HuH-7.5 (cell line): ENCODE results near the gene WSCD1.

ENCODE experiments used
- DNase-seq: peaks from one replicate; pipeline ENCODE4 v3.0.0; 2011; ENCODE audit warnings: low spot score

WSCD1 gene

GRCh38 chr17:6160911-6161855, 91.0 kb downstream of the WSCD1 start:
- DNase-seq, result no peak

- DNase-seq, result no peak
These were observed 92.0 kb downstream of the WSCD1 start for GRCh38 chr17:6162216-6162615.

DNA sequence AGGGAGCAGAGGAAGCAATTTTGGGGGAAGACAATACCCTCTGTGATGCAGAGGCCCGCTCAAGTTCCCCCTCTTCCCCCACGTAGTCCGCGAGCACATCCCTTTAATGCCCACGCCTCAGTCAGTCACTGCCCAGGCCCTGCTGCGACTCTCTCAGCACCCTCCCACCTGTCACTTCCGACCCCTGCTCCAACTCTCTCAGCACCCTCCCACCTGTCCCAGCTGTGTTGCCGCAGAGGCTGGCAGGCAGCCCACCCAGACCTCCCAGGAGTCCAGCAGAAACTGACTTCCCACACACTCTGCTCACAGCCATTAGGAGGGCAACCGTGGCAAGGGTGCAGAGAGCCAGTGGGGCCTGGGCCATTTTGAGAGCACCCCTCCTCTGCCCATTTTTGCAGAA, 92.7 kb downstream of the WSCD1 start:
- no peak for DNase-seq

DNA sequence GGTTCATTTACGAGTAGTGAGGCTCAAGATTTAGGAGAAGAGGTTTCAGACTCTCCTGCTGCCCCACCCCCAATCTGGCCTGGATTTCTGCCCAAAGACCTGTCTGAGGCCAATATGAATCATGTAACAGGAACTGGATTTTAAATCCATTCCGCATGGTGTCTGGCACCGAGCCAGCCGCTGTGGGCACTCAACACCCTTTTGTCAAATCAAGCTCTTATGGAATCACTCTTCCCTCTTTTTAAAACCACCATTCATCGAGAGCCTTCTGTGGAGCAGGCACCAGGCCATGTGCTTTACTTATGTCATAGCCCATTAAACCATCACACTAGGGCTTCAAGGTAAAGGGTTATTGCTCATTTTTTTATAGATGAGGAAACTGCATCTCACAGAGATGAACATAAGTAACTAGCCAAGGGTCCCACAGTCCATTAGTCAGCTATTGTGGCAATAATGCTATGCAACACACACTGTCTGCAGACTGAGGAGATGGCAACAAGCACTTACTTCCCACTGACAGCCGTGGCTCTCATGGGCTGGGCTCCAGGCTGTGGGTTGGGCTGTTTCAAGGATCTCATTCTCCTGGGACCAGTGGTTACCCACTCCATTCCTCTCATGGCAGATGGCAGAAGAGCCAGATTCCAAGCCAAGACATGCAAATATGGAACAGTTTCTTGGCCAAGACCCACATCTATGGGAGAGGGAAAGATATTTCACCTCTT, 93.6 kb downstream of the WSCD1 start:
- DNase-seq, result no peak

DNA sequence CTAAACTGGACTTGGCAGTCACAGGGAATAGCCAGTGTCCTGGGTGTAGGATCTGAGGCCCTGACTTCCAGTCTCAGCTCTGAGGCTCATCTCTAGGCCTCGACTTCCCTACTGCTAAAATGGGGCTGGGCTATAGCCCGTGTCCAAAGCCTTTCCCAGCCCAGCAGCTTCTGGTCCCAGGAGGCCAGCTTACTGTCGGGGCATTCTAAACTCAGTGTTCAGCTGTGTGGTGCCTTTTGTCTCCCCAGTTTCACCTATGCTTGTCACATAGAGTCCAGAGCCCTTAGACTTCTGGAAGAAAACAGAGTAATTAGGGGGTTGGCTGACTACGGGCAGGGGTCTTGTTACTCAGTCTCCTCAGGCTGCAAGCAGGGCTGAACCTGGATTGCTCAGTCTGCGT, 94.8 kb downstream of the WSCD1 start:
- DNase-seq, result no peak

- DNase-seq, result no peak
These were observed 95.6 kb downstream of the WSCD1 start for GRCh38 chr17:6165806-6166205.

DNA sequence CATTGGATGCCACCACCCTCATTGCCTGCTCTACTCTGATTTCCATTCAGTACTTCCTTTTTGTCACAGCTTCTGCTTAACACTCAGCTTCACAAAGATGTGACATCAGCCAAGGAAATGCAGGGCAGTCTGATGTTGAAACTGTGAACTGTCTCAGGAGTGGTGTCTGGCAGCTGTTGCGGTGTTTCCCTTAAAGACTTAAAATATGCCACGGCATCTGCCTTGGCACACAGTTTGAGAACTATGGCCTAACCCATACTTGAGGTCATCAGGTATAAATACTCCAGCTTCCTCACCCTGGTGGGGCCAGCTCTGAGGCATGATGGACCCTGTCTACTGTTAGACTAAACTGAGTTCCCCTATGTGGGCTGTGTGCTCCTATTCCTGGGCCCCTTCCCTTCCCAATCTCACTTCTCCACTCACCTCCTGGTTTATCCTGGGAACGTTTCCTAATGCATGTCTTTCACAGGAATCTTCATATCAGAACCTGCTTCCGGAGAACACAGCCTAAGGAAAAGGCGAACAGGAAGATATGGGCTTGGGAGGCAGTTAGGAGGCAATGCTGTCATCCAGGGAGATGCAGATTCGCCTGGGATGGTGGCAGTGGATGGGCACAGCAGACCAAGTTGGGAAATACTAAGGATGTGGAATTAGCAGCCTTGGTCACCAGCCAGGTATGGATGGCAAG, 96.5 kb downstream of the WSCD1 start:
- DNase-seq, result no peak

GRCh38 chr17:6168296-6168695, 98.1 kb downstream of the WSCD1 start:
- DNase-seq, result no peak

GRCh38 chr17:6170349-6170748, 100.2 kb downstream of the WSCD1 start:
- DNase-seq, result no peak

GRCh38 chr17:6172642-6173330, 102.6 kb downstream of the WSCD1 start:
- no peak for DNase-seq

GRCh38 chr17:6173653-6174052, 103.5 kb downstream of the WSCD1 start:
- no peak for DNase-seq
